GM19035 (cell line): Measurements from ENCODE around the gene ACOX1.

Source experiments
- ATAC-seq: cut with Tn5 transposase; IDR thresholded peaks from one replicate; pipeline ENCODE4 v1.9.1; 2021; ENCODE audit not compliant: unreplicated experiment

ACOX1 gene

DNA sequence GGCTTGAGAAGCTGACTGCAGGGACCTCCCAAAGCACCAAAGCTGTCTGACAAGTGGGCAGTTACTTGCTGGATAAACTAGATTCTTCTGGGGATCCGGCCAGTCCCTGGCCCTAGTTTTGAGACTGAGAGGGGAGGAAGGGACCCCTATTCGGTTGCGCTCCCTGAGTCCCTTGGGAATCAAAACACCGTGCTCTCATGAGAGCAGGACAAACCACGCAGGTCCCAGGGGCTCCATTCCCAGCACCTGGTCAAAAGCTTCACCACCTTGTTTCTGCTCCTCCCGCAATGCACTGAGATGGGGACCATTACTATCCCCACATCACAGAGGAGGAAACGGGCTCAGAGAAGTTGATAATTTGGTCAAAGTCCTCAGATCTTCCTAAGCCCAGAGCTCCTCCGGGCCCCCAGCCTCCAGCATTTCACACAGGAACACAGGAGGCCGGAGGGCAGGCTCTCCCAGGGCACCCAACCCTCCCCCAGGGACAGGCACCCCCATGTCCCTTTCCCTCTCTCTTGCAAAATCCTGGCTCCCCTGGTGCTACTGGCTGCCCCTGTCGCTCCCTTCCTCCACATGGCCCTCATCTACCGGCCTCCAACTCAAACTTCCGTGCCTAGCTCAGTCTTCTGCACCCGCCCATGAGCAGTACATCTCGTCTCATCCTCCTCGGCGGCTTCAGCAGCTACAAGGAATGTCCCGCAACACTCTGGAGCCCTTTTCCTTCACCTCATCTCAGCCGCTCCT lies 85.5 kb downstream of the ACOX1 start:
- ATAC-seq: no peak

DNA sequence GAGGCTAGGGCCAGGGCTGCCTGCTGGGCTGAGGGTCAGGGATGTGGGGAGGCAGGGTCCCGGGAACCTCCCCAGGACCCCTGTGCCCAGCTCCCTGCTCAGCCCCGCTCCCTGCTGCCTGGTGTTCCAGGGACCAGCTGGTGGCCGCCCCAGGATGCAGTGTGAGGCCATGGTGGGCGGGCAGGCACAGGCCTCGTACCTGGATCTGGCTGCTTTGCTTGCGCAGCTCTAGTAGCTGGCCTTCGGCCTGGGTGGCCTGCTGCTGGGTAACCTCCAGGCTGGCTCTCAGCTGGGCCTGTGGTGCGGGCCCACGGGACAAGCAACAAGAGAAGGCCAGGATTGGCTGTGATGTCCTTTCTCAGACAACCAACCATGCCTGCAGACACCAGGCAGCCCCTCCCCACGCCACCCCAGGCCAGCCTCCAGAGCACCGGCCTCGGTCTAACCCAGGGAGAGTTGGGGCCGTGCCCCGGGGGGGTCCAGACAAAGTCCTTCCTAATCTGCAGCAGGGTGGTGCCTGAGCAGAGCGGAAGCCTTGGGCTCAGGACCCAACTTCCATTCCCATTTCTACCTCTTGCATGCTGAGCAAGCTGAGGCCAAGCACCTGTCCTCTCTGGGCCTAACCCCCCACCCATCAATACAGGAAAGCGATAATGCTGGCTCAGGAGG lies 86.3 kb downstream of the ACOX1 start:
- no peak for ATAC-seq

DNA sequence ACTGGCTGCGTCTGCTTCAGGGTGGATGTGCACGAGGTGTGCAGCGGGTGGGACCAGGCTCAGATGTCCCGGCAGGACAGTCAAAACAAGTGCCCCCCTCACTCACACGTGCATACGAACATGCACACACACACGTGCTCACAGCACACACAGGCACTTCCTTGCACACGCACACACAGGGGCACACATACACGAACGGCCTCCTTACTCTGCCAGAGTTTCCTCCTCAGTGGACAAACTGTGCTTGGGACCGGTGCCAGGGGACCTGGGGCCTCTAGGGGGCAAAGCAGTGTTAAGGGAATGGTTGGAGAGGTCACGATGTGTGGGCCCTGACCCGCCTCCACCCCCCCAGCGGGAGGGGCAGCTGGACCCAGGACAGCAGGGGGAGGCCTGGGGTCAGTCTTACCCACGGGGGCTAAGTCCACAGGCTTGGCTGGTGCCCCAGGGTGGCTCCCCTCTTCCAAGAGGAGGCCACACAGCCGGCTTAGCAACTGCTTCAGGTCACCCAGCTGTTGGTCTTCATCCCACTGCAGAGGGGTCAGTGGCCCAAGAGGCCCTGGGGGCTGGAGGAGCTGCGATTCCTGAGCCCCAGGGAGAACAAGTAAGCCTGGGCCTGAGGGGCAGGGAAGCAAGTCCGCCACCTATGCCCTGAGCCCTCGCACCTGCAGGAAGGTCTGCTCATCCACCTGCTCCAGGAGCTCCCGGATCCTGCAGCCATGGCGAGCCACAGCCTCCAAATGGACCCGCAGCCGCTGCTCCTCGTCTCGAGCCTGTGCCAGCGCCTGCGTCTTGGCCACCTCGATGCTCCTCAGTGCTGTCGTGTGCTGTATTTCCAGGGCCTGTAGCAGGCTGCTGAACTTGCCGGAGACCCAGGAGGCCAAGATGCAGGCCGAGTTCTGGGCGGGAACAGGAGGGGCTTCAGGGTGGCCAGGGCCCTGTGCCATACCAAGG lies 87.1 kb downstream of the ACOX1 start:
- ATAC-seq: no peak
